ENCODE results near the gene LHFPL6. TPM values are rescaled to one million over a fixed set of nuclear protein-coding genes. Genes with fewer than 3 reads are reported as not detected.

LHFPL6 gene
- total and polyA plus RNA-seq, 3 donors from 2014 or later = 37.3 to 65.5 (median 52.1) TPM

DNA sequence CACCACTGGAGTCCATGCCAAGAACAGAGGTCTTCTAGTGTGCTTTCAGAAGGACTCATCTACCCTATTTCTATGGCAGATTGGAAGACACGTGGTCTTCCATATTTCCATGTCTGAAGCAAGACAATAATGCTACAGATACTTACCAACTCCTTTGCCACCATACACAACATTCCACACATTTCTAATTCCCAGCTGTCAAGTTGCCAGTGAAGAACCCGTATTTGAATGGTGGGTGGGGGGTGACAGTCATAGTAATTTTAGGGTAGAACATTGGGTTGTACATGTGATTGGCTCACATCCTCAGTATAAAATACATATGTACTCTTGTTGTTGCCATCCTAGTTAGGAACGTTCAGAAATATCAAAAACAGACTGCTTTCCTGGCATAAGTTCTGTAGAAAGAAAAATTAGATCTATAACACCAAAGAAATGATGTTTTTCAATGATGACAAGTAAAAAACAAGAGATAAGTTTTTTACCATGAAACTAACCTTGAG, 69.3 kb downstream of the LHFPL6 start:
- intact Hi-C loops (cut with DNase I; ENCODE audit: low total_unique reads) = no loop called here
- Histone ChIP-seq H3K4me1 (no peaks in the 10 kb centered on the region), H3K4me3 (no peak overlapping the region), H3K27ac (no peak overlapping the region), H3K36me3 (ENCODE audit: low read depth, missing control alignments) (no peaks in the 10 kb centered on the region), H3K9me3 (no peaks in the 10 kb centered on the region), H3K27me3 (no peaks in the 10 kb centered on the region)
- 53 to 54% methylated on average over 3 of the region's 3 CpGs for WGBS, 2 donors
- TF ChIP-seq, protein P1, sequence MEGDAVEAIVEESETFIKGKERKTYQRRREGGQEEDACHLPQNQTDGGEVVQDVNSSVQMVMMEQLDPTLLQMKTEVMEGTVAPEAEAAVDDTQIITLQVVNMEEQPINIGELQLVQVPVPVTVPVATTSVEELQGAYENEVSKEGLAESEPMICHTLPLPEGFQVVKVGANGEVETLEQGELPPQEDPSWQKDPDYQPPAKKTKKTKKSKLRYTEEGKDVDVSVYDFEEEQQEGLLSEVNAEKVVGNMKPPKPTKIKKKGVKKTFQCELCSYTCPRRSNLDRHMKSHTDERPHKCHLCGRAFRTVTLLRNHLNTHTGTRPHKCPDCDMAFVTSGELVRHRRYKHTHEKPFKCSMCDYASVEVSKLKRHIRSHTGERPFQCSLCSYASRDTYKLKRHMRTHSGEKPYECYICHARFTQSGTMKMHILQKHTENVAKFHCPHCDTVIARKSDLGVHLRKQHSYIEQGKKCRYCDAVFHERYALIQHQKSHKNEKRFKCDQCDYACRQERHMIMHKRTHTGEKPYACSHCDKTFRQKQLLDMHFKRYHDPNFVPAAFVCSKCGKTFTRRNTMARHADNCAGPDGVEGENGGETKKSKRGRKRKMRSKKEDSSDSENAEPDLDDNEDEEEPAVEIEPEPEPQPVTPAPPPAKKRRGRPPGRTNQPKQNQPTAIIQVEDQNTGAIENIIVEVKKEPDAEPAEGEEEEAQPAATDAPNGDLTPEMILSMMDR (IDR thresholded peaks at IDR 0.05) = no peak
- no peak for TF ChIP-seq POLR2A (IDR thresholded peaks at IDR 0.05)
- DNase-seq = no peak

DNA sequence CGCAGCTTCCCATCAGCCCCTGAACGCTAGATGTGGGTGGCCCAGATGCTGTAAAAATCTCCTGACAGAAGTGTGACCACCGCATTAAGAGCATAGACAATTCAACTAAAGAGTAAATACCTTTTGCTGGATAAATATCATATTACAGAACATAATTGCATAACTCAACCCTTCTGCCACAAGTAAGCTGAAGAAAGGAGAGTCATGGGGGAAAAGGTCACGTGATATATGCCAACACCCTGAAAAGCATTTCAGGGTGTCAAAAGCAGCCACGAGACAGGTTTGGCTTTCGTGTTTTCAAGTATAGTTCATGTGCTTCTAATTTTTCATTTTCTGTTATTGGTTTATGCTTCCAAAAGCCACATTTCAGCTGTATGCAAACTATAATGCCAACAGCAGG, 71.3 kb downstream of the LHFPL6 start:
- H3K4me3 ChIP-seq = no peak overlapping the region
- no peaks in the 10 kb centered on the region for H3K27me3 ChIP-seq
- no peaks in the 10 kb centered on the region for H3K36me3 ChIP-seq (ENCODE audit: low read depth, missing control alignments)
- no peak for DNase-seq
- TF ChIP-seq, protein P1 (IDR thresholded peaks at IDR 0.05) = no peak
- TF ChIP-seq POLR2A (IDR thresholded peaks at IDR 0.05) = no peak
- WGBS, 2 donors = 87 to 92% methylated on average over 6 of the region's 6 CpGs
- intact Hi-C loops (cut with DNase I; ENCODE audit: low total_unique reads) = no loop called here
- peaks cover 3% of the 10 kb centered on the region for H3K4me1 ChIP-seq
- no peaks in the 10 kb centered on the region for H3K9me3 ChIP-seq
- no peak overlapping the region for H3K27ac ChIP-seq

DNA sequence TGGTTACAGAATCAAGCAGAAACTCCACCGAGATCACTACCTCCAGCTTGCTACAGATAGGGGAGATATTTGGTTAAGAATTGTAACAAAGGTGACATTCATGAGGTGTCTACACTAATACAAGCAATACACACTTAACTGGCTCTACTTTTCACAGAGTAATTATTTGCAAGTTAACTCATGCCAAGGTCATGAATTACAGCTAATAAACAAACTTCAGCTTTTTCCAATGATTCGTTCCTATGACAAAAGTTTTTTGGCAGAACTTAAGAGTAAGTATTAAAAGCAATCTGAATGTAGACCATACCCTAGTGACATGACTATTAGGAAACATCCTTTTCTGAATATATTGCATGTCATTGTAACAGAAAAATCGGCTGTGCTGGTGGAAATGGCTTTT, 72.1 kb downstream of the LHFPL6 start:
- Histone ChIP-seq H3K9me3 (no peaks in the 10 kb centered on the region), H3K27ac (no peak overlapping the region), H3K4me3 (no peak overlapping the region), H3K4me1 (peaks cover 3% of the 10 kb centered on the region), H3K36me3 (ENCODE audit: low read depth, missing control alignments) (no peaks in the 10 kb centered on the region), H3K27me3 (no peaks in the 10 kb centered on the region)
- TF ChIP-seq, protein P1 (IDR thresholded peaks at IDR 0.05) = no peak
- no peak for TF ChIP-seq POLR2A (IDR thresholded peaks at IDR 0.05)
- no peak for DNase-seq
- 46 to 48% methylated on average over 3 of the region's 3 CpGs for WGBS, 2 donors
- intact Hi-C loops (cut with DNase I; ENCODE audit: low total_unique reads) = no loop called here

DNA sequence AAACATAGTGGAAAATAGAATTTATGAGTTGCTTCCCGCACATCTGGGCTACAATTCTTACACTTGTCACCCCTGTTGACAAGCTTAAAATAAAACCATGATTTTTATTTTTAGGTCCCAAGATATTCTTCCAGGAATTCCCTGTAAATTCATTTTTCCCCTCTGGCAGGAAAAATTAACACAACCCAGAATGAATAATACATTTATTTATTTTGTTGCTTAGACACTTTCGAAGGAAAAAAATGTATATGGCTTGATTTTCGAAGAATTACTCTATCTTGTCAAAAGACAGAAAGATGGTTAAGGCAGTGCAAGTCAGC, 74.4 kb downstream of the LHFPL6 start:
- intact Hi-C loops (cut with DNase I; ENCODE audit: low total_unique reads) = no loop called here
- Histone ChIP-seq H3K4me1 (peaks cover 8% of the 10 kb centered on the region), H3K4me3 (no peak overlapping the region), H3K27me3 (no peaks in the 10 kb centered on the region), H3K27ac (no peak overlapping the region), H3K36me3 (ENCODE audit: low read depth, missing control alignments) (no peaks in the 10 kb centered on the region), H3K9me3 (no peaks in the 10 kb centered on the region)
- TF ChIP-seq, protein P1 (IDR thresholded peaks at IDR 0.05) = no peak
- TF ChIP-seq POLR2A (IDR thresholded peaks at IDR 0.05) = no peak
- no peak for DNase-seq
- WGBS, 2 donors = 83 to 91% methylated on average over 3 of the region's 3 CpGs

DNA sequence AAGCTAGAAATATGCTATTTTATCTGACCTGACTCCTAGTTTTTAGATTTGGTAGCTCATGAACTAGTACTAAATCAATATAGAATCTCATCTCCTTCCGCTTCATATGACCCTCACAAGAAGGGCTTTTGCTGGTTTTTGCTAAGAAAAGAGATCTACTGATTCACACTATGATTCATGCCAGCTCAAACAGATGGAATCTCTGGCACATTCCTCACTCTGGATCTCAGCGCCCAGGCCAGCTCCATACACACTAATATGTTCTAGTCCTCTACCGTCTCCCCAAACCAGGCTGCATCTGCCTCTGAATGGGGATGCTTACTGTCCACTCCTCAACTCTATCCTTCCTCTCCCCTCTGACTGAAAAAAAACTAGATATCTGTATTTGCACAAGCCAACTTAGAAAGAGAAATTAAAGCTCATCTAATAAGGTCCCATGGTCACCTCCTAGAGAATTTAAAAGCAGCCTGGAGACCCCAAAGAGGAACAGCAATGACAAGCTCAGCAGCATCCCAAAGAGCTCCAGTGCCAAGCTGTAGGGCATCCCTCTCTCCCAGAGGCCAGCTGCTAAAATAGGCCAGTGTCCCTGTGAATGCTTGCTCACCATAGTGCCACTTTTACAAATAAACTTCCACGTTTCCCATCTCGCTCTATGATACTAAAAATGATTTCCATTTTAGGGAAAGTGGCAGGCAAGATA, 74.9 kb downstream of the LHFPL6 start:
- H3K36me3 ChIP-seq (ENCODE audit: low read depth, missing control alignments) = no peaks in the 10 kb centered on the region
- no peaks in the 10 kb centered on the region for H3K9me3 ChIP-seq
- intact Hi-C loops (cut with DNase I; ENCODE audit: low total_unique reads) = no loop called here
- DNase-seq = no peak
- no peak overlapping the region for H3K27ac ChIP-seq
- TF ChIP-seq, protein P1 (IDR thresholded peaks at IDR 0.05) = no peak
- no peak for TF ChIP-seq POLR2A (IDR thresholded peaks at IDR 0.05)
- peaks cover 8% of the 10 kb centered on the region for H3K4me1 ChIP-seq
- H3K4me3 ChIP-seq = no peak overlapping the region
- WGBS, 2 donors = 83 to 90% methylated on average over 5 of the region's 5 CpGs
- no peaks in the 10 kb centered on the region for H3K27me3 ChIP-seq
